ENCODE measurements around the gene TSHZ2. TPM values are rescaled to one million over a fixed set of nuclear protein-coding genes. Genes with fewer than 3 reads are reported as not detected.

The TSHZ2 gene
- total and polyA plus RNA-seq, 2 experiments from 2014 or later: 1.1 to 5.2 TPM

GRCh38 chr20:53091789-53092188, 119.6 kb downstream of the TSHZ2 start:
- no peak overlapping the region for H3K27ac ChIP-seq
- 95% methylated on average over 4 of the region's 4 CpGs for WGBS (ENCODE audit: low lambda C conversion rate, missing lambda C conversion rate)

DNA sequence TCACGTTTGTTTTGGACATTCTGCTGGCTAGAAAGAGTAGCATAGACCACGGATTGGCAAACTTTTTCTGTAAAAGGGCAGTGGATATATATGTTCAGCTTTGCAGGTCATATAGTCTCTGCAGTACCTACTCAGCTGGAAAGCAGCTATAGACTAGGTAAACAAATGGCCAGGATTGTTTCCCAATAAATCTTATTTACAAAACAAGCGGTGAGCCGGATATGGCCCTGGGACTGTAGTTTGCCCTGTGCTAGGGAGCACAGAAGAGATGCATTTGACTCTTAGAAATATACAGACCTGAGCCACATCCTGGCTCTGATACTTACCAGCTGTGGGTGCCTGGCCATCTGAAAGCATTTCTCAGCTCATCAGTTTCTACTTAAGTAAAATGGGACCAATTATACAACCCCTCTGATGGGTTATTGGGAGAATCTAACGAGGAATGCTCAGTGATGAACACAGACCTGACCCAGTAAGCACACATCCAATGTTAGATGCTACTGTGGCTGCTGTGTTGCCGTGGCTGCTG, 120.7 kb downstream of the TSHZ2 start:
- Histone ChIP-seq H3K27ac (no peak overlapping the region), H4K20me1 (ENCODE audit: insufficient read depth, poor library complexity, severe bottlenecking) (no peaks in the 10 kb centered on the region), H3K4me1 (ENCODE audit: insufficient read depth) (no peaks in the 10 kb centered on the region), H3K27me3 (no peaks in the 10 kb centered on the region), H3K36me3 (replicated peaks; ENCODE audit: insufficient read depth, low read depth) (no peaks in the 10 kb centered on the region), H3K79me2 (no peaks in the 10 kb centered on the region), H3K4me3 (no peak overlapping the region), H3K4me2 (no peak overlapping the region), H2AFZ (no peak overlapping the region), H3K9me2 (replicated peaks; ENCODE audit: insufficient read depth) (no peaks in the 10 kb centered on the region), H3K9me3 (ENCODE audit: low read depth) (no peaks in the 10 kb centered on the region)
- DNase-seq (ENCODE audit: low spot score): no peak
- TF ChIP-seq, protein P1, sequence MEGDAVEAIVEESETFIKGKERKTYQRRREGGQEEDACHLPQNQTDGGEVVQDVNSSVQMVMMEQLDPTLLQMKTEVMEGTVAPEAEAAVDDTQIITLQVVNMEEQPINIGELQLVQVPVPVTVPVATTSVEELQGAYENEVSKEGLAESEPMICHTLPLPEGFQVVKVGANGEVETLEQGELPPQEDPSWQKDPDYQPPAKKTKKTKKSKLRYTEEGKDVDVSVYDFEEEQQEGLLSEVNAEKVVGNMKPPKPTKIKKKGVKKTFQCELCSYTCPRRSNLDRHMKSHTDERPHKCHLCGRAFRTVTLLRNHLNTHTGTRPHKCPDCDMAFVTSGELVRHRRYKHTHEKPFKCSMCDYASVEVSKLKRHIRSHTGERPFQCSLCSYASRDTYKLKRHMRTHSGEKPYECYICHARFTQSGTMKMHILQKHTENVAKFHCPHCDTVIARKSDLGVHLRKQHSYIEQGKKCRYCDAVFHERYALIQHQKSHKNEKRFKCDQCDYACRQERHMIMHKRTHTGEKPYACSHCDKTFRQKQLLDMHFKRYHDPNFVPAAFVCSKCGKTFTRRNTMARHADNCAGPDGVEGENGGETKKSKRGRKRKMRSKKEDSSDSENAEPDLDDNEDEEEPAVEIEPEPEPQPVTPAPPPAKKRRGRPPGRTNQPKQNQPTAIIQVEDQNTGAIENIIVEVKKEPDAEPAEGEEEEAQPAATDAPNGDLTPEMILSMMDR (IDR thresholded peaks at IDR 0.05; ENCODE audit: poor library complexity): no peak
- no peak for TF ChIP-seq EZH2phosphoT487 (IDR thresholded peaks at IDR 0.05; ENCODE audit: low read depth, severe bottlenecking, unreplicated experiment)
- no peak for TF ChIP-seq EZH2 (IDR thresholded peaks at IDR 0.05; ENCODE audit: borderline replicate concordance)
- WGBS (ENCODE audit: low lambda C conversion rate, missing lambda C conversion rate): 73% methylated on average over 6 of the region's 6 CpGs

More at GRCh38 chr20:53091789-53092188, 119.6 kb downstream of the TSHZ2 start:
- DNase-seq (ENCODE audit: low spot score): no peak
- TF ChIP-seq, protein P1 (IDR thresholded peaks at IDR 0.05; ENCODE audit: poor library complexity): no peak
- TF ChIP-seq EZH2 (IDR thresholded peaks at IDR 0.05; ENCODE audit: borderline replicate concordance): no peak
- no peak for TF ChIP-seq EZH2phosphoT487 (IDR thresholded peaks at IDR 0.05; ENCODE audit: low read depth, severe bottlenecking, unreplicated experiment)
- Histone ChIP-seq H4K20me1 (ENCODE audit: insufficient read depth, poor library complexity, severe bottlenecking) (no peaks in the 10 kb centered on the region), H3K4me2 (no peak overlapping the region), H3K79me2 (no peaks in the 10 kb centered on the region), H3K4me3 (no peak overlapping the region), H3K4me1 (ENCODE audit: insufficient read depth) (no peaks in the 10 kb centered on the region), H3K9me3 (ENCODE audit: low read depth) (no peaks in the 10 kb centered on the region), H3K9me2 (replicated peaks; ENCODE audit: insufficient read depth) (no peaks in the 10 kb centered on the region), H3K36me3 (replicated peaks; ENCODE audit: insufficient read depth, low read depth) (no peaks in the 10 kb centered on the region), H3K27me3 (no peaks in the 10 kb centered on the region), H2AFZ (no peak overlapping the region)

DNA sequence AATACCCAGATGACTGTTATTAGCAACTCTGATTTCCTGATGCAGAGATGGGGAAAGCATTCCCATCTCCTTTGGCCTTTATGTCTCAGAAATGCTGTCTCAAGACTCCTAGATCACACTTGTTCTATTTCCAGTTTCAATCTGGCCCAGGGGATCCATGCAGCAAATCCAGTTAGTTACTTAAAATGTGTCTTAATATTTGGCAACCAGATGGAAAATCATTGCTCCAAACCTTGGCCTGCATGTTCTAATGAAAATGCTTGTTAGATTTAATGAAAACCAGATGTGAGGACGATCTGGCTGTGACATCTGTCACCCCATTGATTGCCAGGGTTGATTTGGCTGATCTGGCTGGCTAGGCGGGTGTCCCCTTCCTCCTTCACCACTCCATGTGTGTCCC, 125.2 kb downstream of the TSHZ2 start:
- no peak overlapping the region for H3K27ac ChIP-seq
- no peaks in the 10 kb centered on the region for H3K27me3 ChIP-seq
- H2AFZ ChIP-seq: no peak overlapping the region
- 67% methylated on average over 2 of the region's 2 CpGs for WGBS (ENCODE audit: low lambda C conversion rate, missing lambda C conversion rate)
- H3K4me3 ChIP-seq: no peak overlapping the region
- no peaks in the 10 kb centered on the region for H3K4me1 ChIP-seq (ENCODE audit: insufficient read depth)
- no peaks in the 10 kb centered on the region for H3K36me3 ChIP-seq (replicated peaks; ENCODE audit: insufficient read depth, low read depth)
- TF ChIP-seq EZH2phosphoT487 (IDR thresholded peaks at IDR 0.05; ENCODE audit: low read depth, severe bottlenecking, unreplicated experiment) (no peak), EZH2 (IDR thresholded peaks at IDR 0.05; ENCODE audit: borderline replicate concordance) (no peak)
- TF ChIP-seq, protein P1 (IDR thresholded peaks at IDR 0.05; ENCODE audit: poor library complexity): no peak
- no peak for DNase-seq (ENCODE audit: low spot score)
- H4K20me1 ChIP-seq (ENCODE audit: insufficient read depth, poor library complexity, severe bottlenecking): no peaks in the 10 kb centered on the region
- no peak overlapping the region for H3K4me2 ChIP-seq
- H3K79me2 ChIP-seq: no peaks in the 10 kb centered on the region
- no peaks in the 10 kb centered on the region for H3K9me2 ChIP-seq (replicated peaks; ENCODE audit: insufficient read depth)
- H3K9me3 ChIP-seq (ENCODE audit: low read depth): no peaks in the 10 kb centered on the region
